CD14-positive monocyte (primary cell): ENCODE results near the gene IFNGR2. TPM values are rescaled to one million over a fixed set of nuclear protein-coding genes. Genes with fewer than 3 reads are reported as not detected.

Experiments used
- DNase-seq, 3 donors: peaks; one replicate each; pipeline ENCODE4 v3.0.0-alpha.2; 2011 to 2022
- H2AFZ ChIP-seq: 2 replicates; pipeline ENCODE4 v1.6.0; 2012; ENCODE audit warnings: mild to moderate bottlenecking, low read depth, low read length, inconsistent platforms; ENCODE audit not compliant: insufficient read depth, poor library complexity, severe bottlenecking
- H3K27ac ChIP-seq, 2 donors: 1 replicate in 1 of 2; 2 replicates in 1 of 2; pipeline ENCODE4 v1.5.1; 2012 to 2013; ENCODE audit warnings: low read length in 2 of 2, control low read depth in 1 of 2, inconsistent platforms in 1 of 2, low read depth in 1 of 2, mild to moderate bottlenecking in 1 of 2
- H3K27me3 ChIP-seq, 2 donors: one replicate each; pipeline versions ENCODE4 v1.6.0 to v1.6.1; 2011 to 2013; ENCODE audit warnings: low read length in 2 of 2; ENCODE audit not compliant: control insufficient read depth in 2 of 2, insufficient read depth in 2 of 2
- H3K36me3 ChIP-seq, 2 donors: replicated peaks in 1 of 2; 1 replicate in 1 of 2; 2 replicates in 1 of 2; pipeline versions ENCODE4 v1.5.1 to v1.6.1; 2012 to 2013; ENCODE audit warnings: low read length in 2 of 2, control low read depth in 1 of 2, inconsistent platforms in 1 of 2, mild to moderate bottlenecking in 1 of 2; ENCODE audit not compliant: insufficient read depth in 2 of 2, control insufficient read depth in 1 of 2
- H3K4me1 ChIP-seq, 2 donors: 1 replicate in 1 of 2; 2 replicates in 1 of 2; pipeline versions ENCODE4 v1.5.1 to v1.6.1; 2012 to 2013; ENCODE audit warnings: low read length in 2 of 2, control low read depth in 1 of 2, inconsistent platforms in 1 of 2, mild to moderate bottlenecking in 1 of 2, moderate library complexity in 1 of 2; ENCODE audit not compliant: insufficient read depth in 2 of 2, control insufficient read depth in 1 of 2
- H3K4me2 ChIP-seq: replicated peaks from 2 replicates; pipeline ENCODE3; 2012; ENCODE audit warnings: low read length, moderate library complexity, mild to moderate bottlenecking; ENCODE audit not compliant: poor library complexity, severe bottlenecking; ENCODE audit errors: extremely low read depth
- H3K4me3 ChIP-seq, 3 experiments: fragments of 200-600 bp in 1 of 3; sonication (generic) in 1 of 3; replicated peaks in 1 of 3; 1 replicate in 2 of 3; 2 replicates in 1 of 3; pipeline ENCODE4 v1.5.1; 2011 to 2013; ENCODE audit warnings: low read length in 3 of 3, mild to moderate bottlenecking in 3 of 3, control low read depth in 2 of 3, low read depth in 2 of 3, inconsistent platforms in 1 of 3, moderate library complexity in 1 of 3
- H3K79me2 ChIP-seq: 2 replicates; pipeline ENCODE4 v1.6.0; 2012; ENCODE audit warnings: mild to moderate bottlenecking, control low read depth, inconsistent platforms, low read length, moderate library complexity; ENCODE audit not compliant: insufficient read depth
- H3K9ac ChIP-seq: 2 replicates; pipeline ENCODE4 v1.6.0; 2017; ENCODE audit warnings: low read length, mild to moderate bottlenecking; ENCODE audit not compliant: insufficient read depth, poor library complexity, severe bottlenecking
- H3K9me3 ChIP-seq, 2 donors: replicated peaks in 1 of 2; 1 replicate in 1 of 2; 2 replicates in 1 of 2; pipeline versions ENCODE4 v1.5.1 to v1.6.1; 2012 to 2013; ENCODE audit warnings: low read length in 2 of 2, control low read depth in 1 of 2; ENCODE audit not compliant: control insufficient read depth in 1 of 2, insufficient read depth in 1 of 2
- H4K20me1 ChIP-seq: 2 replicates; pipeline ENCODE4 v1.6.0; 2012; ENCODE audit warnings: mild to moderate bottlenecking, low read length, control low read depth, moderate library complexity; ENCODE audit not compliant: insufficient read depth
- H3K27ac Mint-ChIP-seq, 7 donors: one replicate each; pipeline ENCODE4 v1.8.0; 2020; ENCODE audit warnings: mild to moderate bottlenecking in 7 of 7, mixed read lengths in 7 of 7, moderate library complexity in 6 of 7, inconsistent platforms in 2 of 7
- H3K27me3 Mint-ChIP-seq, 3 donors: one replicate each; pipeline ENCODE4 v1.8.0; 2021 to 2022; ENCODE audit warnings: low read depth in 3 of 3, mild to moderate bottlenecking in 3 of 3, mixed read lengths in 3 of 3, moderate library complexity in 3 of 3, inconsistent platforms in 1 of 3
- H3K36me3 Mint-ChIP-seq, 2 donors: one replicate each; pipeline ENCODE4 v1.8.0; 2020; ENCODE audit warnings: mixed read lengths in 2 of 2, inconsistent platforms in 1 of 2, mild to moderate bottlenecking in 1 of 2
- H3K4me1 Mint-ChIP-seq: one replicate; pipeline ENCODE4 v1.8.0; 2020; ENCODE audit warnings: mild to moderate bottlenecking, mixed read lengths
- H3K4me3 Mint-ChIP-seq, 2 donors: one replicate each; pipeline ENCODE4 v1.8.0; 2020; ENCODE audit warnings: mild to moderate bottlenecking in 2 of 2, mixed read lengths in 2 of 2, moderate library complexity in 1 of 2
- H3K9me3 Mint-ChIP-seq, 7 donors: one replicate each; pipeline ENCODE4 v1.8.0; 2020 to 2022; ENCODE audit warnings: mixed read lengths in 7 of 7, mild to moderate bottlenecking in 6 of 7, moderate library complexity in 6 of 7, inconsistent platforms in 2 of 7
- WGBS: methylation state at CpG from one replicate; pipeline ENCODE4 v1.1.5; 2013; ENCODE audit warnings: missing lambda C conversion rate; ENCODE audit not compliant: insufficient coverage; 5-methylcytosine and 5-hydroxymethylcytosine counted together
- intact Hi-C, 2 donors: fragments of 100-400 bp; cut with micrococcal nuclease; formaldehyde crosslinking; loops; one replicate each; pipeline versions ENCODE4 v1.15.0 to v1.15.1; 2023
- polyA plus RNA-seq, 3 donors: library from polyadenylated mRNA; depleted of rRNA in 1 of 3; unstranded in 2 of 3; stranded (reverse) in 1 of 3; fragments of 300-500 nt in 2 of 3; fragments of >200 nt in 1 of 3; fragmentation: Illumina TruSeq in 2 of 3; gene quantifications; 1 replicate in 2 of 3; 2 replicates in 1 of 3; pipeline ENCODE4 v1.2.3, GENCODE V29; 2012 to 2021
- TF ChIP-seq, protein P1 (sequence below): fragments of 200-600 bp; IDR thresholded peaks from one replicate; pipeline ENCODE4 v1.8.0; 2022; ENCODE audit warnings: antibody characterized with exemption, mild to moderate bottlenecking

IFNGR2 gene
- polyA plus RNA-seq, 3 donors: 204 to 324 (median 260) TPM

DNA sequence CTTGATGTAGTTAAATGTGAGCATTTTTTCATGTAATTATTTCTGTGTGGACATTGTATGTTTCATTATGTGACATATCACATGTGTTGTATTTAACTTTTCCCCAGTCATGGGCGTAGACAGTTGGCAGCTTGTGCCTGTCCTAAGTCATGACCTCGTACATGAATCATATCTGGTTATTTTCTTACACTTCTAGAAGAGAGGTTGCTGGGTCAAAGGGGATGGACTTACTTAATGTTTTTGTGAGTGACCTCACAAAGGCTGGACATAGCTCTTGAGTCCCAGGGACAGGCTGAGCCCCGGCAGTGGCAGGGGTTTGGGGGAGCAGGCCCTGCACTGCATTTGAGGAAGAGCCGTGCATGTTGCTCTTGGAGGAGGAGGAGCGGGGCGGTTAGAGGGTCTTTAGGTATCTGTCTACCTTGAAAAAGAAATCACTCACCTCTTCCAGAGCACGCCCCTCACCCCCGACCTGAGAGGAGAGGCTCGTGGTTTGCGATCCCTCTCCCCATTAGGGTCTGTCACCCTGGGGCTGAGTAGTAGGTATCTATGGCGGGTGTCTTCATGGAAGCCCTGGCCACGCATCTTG is 16.4 kb downstream of the IFNGR2 start:
- peaks cover 0 to 2% (median 0%) of the 10 kb centered on the region in 3 donors for H3K27me3 Mint-ChIP-seq
- peaks cover 100% of the 10 kb centered on the region for H4K20me1 ChIP-seq
- no peak overlapping the region for H3K4me2 ChIP-seq

GRCh38 chr21:33421713-33422393 is 18.6 kb downstream of the IFNGR2 start:
- TF ChIP-seq, protein P1, sequence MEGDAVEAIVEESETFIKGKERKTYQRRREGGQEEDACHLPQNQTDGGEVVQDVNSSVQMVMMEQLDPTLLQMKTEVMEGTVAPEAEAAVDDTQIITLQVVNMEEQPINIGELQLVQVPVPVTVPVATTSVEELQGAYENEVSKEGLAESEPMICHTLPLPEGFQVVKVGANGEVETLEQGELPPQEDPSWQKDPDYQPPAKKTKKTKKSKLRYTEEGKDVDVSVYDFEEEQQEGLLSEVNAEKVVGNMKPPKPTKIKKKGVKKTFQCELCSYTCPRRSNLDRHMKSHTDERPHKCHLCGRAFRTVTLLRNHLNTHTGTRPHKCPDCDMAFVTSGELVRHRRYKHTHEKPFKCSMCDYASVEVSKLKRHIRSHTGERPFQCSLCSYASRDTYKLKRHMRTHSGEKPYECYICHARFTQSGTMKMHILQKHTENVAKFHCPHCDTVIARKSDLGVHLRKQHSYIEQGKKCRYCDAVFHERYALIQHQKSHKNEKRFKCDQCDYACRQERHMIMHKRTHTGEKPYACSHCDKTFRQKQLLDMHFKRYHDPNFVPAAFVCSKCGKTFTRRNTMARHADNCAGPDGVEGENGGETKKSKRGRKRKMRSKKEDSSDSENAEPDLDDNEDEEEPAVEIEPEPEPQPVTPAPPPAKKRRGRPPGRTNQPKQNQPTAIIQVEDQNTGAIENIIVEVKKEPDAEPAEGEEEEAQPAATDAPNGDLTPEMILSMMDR: no peak
- Histone ChIP-seq H3K4me1 (no peaks in the 10 kb centered on the region), H3K36me3 (peaks cover 90 to 99% of the 10 kb centered on the region in 2 donors), H3K4me3 (no peak overlapping the region), H3K27me3 (no peaks in the 10 kb centered on the region), H3K9ac (no peak overlapping the region), H4K20me1 (peaks cover 100% of the 10 kb centered on the region), H3K79me2 (peaks cover 98% of the 10 kb centered on the region), H3K9me3 (no peaks in the 10 kb centered on the region), H3K27ac (peak overlapping the region; percentile 17 to 49), H3K4me2 (no peak overlapping the region), H2AFZ (no peak overlapping the region)
- no CpG with 5 or more reads among the region's 5 CpGs for WGBS
- H3K27ac Mint-ChIP-seq: no peak overlapping the region
- H3K9me3 Mint-ChIP-seq: peaks cover 0 to 3% (median 0%) of the 10 kb centered on the region in 7 donors
- H3K4me3 Mint-ChIP-seq: no peak overlapping the region
- H3K4me1 Mint-ChIP-seq: peaks cover 10% of the 10 kb centered on the region
- DNase-seq: no peak
- H3K27me3 Mint-ChIP-seq: peaks cover 0 to 2% (median 0%) of the 10 kb centered on the region in 3 donors
- intact Hi-C loops: no loop called here
- H3K36me3 Mint-ChIP-seq: peaks cover 79 to 98% of the 10 kb centered on the region in 2 donors

More for the DNA sequence above, 16.4 kb downstream of the IFNGR2 start:
- Histone ChIP-seq H3K36me3 (peaks cover 89 to 99% of the 10 kb centered on the region in 2 donors), H3K27me3 (no peaks in the 10 kb centered on the region), H3K9ac (no peak overlapping the region), H3K4me1 (peaks cover 0 to 5% of the 10 kb centered on the region in 2 donors), H2AFZ (no peak overlapping the region), H3K9me3 (no peaks in the 10 kb centered on the region), H3K27ac (peak overlapping the region in 1 of 2 donors; percentile 0), H3K4me3 (no peak overlapping the region), H3K79me2 (peaks cover 100% of the 10 kb centered on the region)
- DNase-seq: peak in 1 of 3 donors; percentile 46
- H3K36me3 Mint-ChIP-seq: peaks cover 82 to 99% of the 10 kb centered on the region in 2 donors
- TF ChIP-seq, protein P1: no peak
- H3K9me3 Mint-ChIP-seq: peaks cover 0 to 3% (median 0%) of the 10 kb centered on the region in 7 donors
- intact Hi-C loops: no loop called here
- H3K27ac Mint-ChIP-seq: peak overlapping the region in 6 of 7 donors; percentile 59 to 93 (median 76)
- 96% methylated on average over 4 of the region's 12 CpGs for WGBS
- H3K4me3 Mint-ChIP-seq: no peak overlapping the region
- peaks cover 12% of the 10 kb centered on the region for H3K4me1 Mint-ChIP-seq
